OCI-LY1 (cell line): ENCODE data around the gene CACFD1.

Experiments used
- H2AFZ ChIP-seq: fragments of 200-600 bp; sonication (generic), shearing (Covaris generic); 2 replicates; pipeline ENCODE4 v1.6.0; 2014; ENCODE audit warnings: antibody characterized with exemption, mild to moderate bottlenecking, low read length
- H3F3A ChIP-seq: fragments of 200-600 bp; sonication (generic), shearing (Covaris generic); 2 replicates; pipeline ENCODE4 v1.6.0; 2014; ENCODE audit warnings: mild to moderate bottlenecking, antibody characterized with exemption, low read length, moderate library complexity; ENCODE audit not compliant: insufficient read depth
- H3K27ac ChIP-seq: fragments of 200-600 bp; sonication (generic); 2 replicates; pipeline ENCODE4 v1.5.1; 2014; ENCODE audit warnings: low read length, mixed run types, mild to moderate bottlenecking, low read depth; ENCODE audit not compliant: poor library complexity, severe bottlenecking
- H3K27me3 ChIP-seq: fragments of 200-600 bp; sonication (generic); 2 replicates; pipeline ENCODE4 v1.6.0; 2014; ENCODE audit warnings: antibody characterized with exemption, mild to moderate bottlenecking, low read length, moderate library complexity; ENCODE audit not compliant: insufficient read depth
- H3K36me3 ChIP-seq: fragments of 200-600 bp; sonication (generic); 2 replicates; pipeline ENCODE4 v1.6.1; 2014; ENCODE audit warnings: mild to moderate bottlenecking, antibody characterized with exemption, low read length, moderate library complexity, mixed read lengths; ENCODE audit not compliant: insufficient read depth
- H3K4me1 ChIP-seq: fragments of 200-600 bp; sonication (generic); 2 replicates; pipeline ENCODE4 v1.5.1; 2014; ENCODE audit warnings: mild to moderate bottlenecking, low read length, moderate library complexity; ENCODE audit not compliant: insufficient read depth, severe bottlenecking
- H3K4me2 ChIP-seq: fragments of 200-600 bp; sonication (generic), shearing (Covaris generic); 2 replicates; pipeline ENCODE4 v1.6.1; 2014; ENCODE audit warnings: low read length
- H3K4me3 ChIP-seq: fragments of 200-600 bp; sonication (generic); 2 replicates; pipeline ENCODE4 v1.5.1; 2014; ENCODE audit warnings: low read length, low read depth, mild to moderate bottlenecking, mixed read lengths; ENCODE audit not compliant: poor library complexity, severe bottlenecking
- H3K79me2 ChIP-seq: fragments of 200-600 bp; shearing (Covaris generic); 2 replicates; pipeline ENCODE4 v1.6.1; 2016; ENCODE audit warnings: mixed run types, low read length, mixed read lengths; ENCODE audit not compliant: insufficient read depth
- H3K9ac ChIP-seq: fragments of 200-600 bp; sonication (generic), shearing (Covaris generic); 2 replicates; pipeline ENCODE4 v1.6.1; 2014; ENCODE audit warnings: mild to moderate bottlenecking, low read length, mixed read lengths
- H3K9me2 ChIP-seq: fragments of 200-600 bp; sonication (generic), shearing (Covaris generic); 2 replicates; pipeline ENCODE4 v1.6.1; 2014; ENCODE audit warnings: low read depth, mild to moderate bottlenecking, low read length, mixed read lengths
- H3K9me3 ChIP-seq: fragments of 200-600 bp; shearing (Covaris generic); 2 replicates; pipeline ENCODE4 v1.6.1; 2014; ENCODE audit warnings: low read length, mixed read lengths
- H4K20me1 ChIP-seq: fragments of 200-600 bp; sonication (generic), shearing (Covaris generic); 2 replicates; pipeline ENCODE4 v1.6.0; 2016; ENCODE audit warnings: mild to moderate bottlenecking, low read length; ENCODE audit not compliant: insufficient read depth
- CTCF ChIP-seq: fragments of 200-600 bp; sonication (generic), shearing (Covaris generic); IDR thresholded peaks from 2 replicates; pipeline ENCODE4 v1.5.1; 2017; ENCODE audit warnings: mild to moderate bottlenecking, antibody characterized with exemption, low read length, moderate library complexity, mixed read lengths
- EZH2 ChIP-seq: fragments of 200-600 bp; sonication (generic), shearing (Covaris generic); IDR thresholded peaks from 2 replicates; pipeline ENCODE4 v1.8.0; 2017; ENCODE audit warnings: borderline replicate concordance, mixed run types, mild to moderate bottlenecking, antibody characterized with exemption, low read length, moderate library complexity, mixed read lengths

The CACFD1 gene

GRCh38 chr9:133506653-133507038, 46.9 kb downstream of the CACFD1 start:
- Histone ChIP-seq H3K4me2 (no peak overlapping the region), H3K36me3 (no peaks in the 10 kb centered on the region; the same call in 1 of the 2 replicates), H3K9me3 (peaks cover 6% of the 10 kb centered on the region; the same call in 1 of the 2 replicates), H3K4me1 (no peaks in the 10 kb centered on the region), H3K9ac (no peak overlapping the region), H3K27me3 (peaks cover 13% of the 10 kb centered on the region; the same call in 1 of the 2 replicates), H4K20me1 (no peaks in the 10 kb centered on the region), H3F3A (no peaks in the 10 kb centered on the region), H2AFZ (no peak overlapping the region), H3K9me2 (no peaks in the 10 kb centered on the region), H3K79me2 (no peaks in the 10 kb centered on the region), H3K4me3 (no peak overlapping the region), H3K27ac (no peak overlapping the region)
- TF ChIP-seq CTCF (no peak), EZH2 (no peak)

- peaks cover 13% of the 10 kb centered on the region; the same call in 1 of the 2 replicates for H3K27me3 ChIP-seq
- H3K4me2 ChIP-seq = no peak overlapping the region
- H3K4me1 ChIP-seq = no peaks in the 10 kb centered on the region
Measured at GRCh38 chr9:133507246-133507965, 47.6 kb downstream of the CACFD1 start.

GRCh38 chr9:133508046-133508445, 48.3 kb downstream of the CACFD1 start:
- no peaks in the 10 kb centered on the region for H3K79me2 ChIP-seq
- no peaks in the 10 kb centered on the region for H3K36me3 ChIP-seq
- no peaks in the 10 kb centered on the region for H3K4me1 ChIP-seq
- H3K9me3 ChIP-seq = no peaks in the 10 kb centered on the region
- H3K4me2 ChIP-seq = no peak overlapping the region
- no peaks in the 10 kb centered on the region for H3K9me2 ChIP-seq
- H3F3A ChIP-seq = no peaks in the 10 kb centered on the region
- no peak overlapping the region for H3K27ac ChIP-seq
- H4K20me1 ChIP-seq = no peaks in the 10 kb centered on the region
- no peak overlapping the region for H3K4me3 ChIP-seq
- TF ChIP-seq CTCF = no peak
- TF ChIP-seq EZH2 = no peak
- H3K27me3 ChIP-seq = peaks cover 13% of the 10 kb centered on the region; the same call in 1 of the 2 replicates
- no peak overlapping the region for H2AFZ ChIP-seq
- H3K9ac ChIP-seq = no peak overlapping the region

More at GRCh38 chr9:133507246-133507965, 47.6 kb downstream of the CACFD1 start:
- no peak overlapping the region for H3K27ac ChIP-seq
- no peaks in the 10 kb centered on the region for H3K79me2 ChIP-seq
- no peaks in the 10 kb centered on the region for H3F3A ChIP-seq
- peaks cover 4% of the 10 kb centered on the region; the same call in 1 of the 2 replicates for H3K9me3 ChIP-seq
- H4K20me1 ChIP-seq = no peaks in the 10 kb centered on the region
- TF ChIP-seq CTCF = no peak
- TF ChIP-seq EZH2 = no peak
- H3K36me3 ChIP-seq = no peaks in the 10 kb centered on the region; the same call in 1 of the 2 replicates
- no peak overlapping the region for H3K4me3 ChIP-seq
- H3K9me2 ChIP-seq = no peaks in the 10 kb centered on the region
- no peak overlapping the region for H3K9ac ChIP-seq
- no peak overlapping the region for H2AFZ ChIP-seq
